GM21423 (cell line): ENCODE data around the gene XKR7.

Experiments used
- ATAC-seq: cut with Tn5 transposase; IDR thresholded peaks from one replicate; pipeline ENCODE4 v1.9.1; 2021; ENCODE audit warnings: mild to moderate bottlenecking, moderate library complexity; ENCODE audit not compliant: unreplicated experiment

The XKR7 gene

DNA sequence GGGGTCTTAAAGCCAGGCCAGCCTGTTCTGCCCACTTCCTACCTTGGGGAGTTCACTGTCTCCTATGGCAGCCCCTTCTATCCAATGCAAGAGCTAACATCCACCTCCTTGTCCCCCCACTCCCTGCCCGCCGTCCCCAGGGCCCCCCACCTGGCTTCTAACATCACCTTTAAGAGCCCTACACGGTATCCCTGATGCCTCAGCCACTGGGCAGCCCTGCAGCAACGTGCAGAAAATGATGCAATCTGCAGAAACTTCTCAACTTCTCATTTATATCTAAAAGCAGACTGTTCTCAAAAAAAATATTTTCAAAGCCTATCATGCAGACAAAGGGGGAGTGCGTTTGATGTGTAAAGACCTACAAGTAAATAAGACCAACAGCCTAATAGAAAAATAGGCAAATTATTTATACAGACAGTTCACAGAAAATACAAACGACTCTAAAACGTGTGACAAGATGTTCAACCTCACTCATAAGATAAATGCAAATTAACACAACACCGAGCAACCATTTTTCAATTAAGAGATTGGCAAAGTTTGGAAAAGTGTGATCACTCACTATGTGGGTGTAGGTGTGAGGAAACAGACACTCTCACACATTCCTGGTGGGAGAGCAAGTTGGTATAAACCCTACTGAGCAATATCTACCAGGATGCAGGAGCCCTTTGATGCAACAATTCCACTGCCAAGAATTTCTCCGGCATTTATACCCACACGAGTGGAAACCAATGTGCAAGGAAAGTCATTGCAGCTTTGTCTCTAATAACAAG, 69.0 kb downstream of the XKR7 start:
- no peak for ATAC-seq

- ATAC-seq: no peak
These were observed 70.0 kb downstream of the XKR7 start for GRCh38 chr20:32037929-32038328.

- peak; percentile 72 for ATAC-seq
These were observed 72.4 kb downstream of the XKR7 start for GRCh38 chr20:32040142-32040953.

DNA sequence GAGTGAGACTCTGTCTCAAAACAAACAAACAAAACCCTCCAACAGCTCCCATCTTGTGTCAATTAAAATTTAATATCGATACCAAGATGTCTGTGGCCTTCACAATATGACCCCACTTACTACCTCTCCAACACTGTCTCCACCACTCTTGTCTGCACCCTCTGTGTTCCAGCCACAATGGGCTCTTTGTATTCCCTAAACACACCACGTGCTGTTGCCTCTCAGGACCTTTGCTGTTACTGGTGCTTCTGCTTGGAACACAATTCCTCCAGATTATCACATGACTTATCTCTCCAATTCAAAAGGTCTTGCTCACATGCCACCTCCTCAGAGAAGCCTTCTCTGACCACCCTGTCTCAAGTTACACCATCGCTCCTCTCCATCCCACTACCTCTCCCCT, 78.0 kb downstream of the XKR7 start:
- no peak for ATAC-seq

- ATAC-seq: no peak
These were observed 82.4 kb downstream of the XKR7 start for GRCh38 chr20:32050324-32050841.

DNA sequence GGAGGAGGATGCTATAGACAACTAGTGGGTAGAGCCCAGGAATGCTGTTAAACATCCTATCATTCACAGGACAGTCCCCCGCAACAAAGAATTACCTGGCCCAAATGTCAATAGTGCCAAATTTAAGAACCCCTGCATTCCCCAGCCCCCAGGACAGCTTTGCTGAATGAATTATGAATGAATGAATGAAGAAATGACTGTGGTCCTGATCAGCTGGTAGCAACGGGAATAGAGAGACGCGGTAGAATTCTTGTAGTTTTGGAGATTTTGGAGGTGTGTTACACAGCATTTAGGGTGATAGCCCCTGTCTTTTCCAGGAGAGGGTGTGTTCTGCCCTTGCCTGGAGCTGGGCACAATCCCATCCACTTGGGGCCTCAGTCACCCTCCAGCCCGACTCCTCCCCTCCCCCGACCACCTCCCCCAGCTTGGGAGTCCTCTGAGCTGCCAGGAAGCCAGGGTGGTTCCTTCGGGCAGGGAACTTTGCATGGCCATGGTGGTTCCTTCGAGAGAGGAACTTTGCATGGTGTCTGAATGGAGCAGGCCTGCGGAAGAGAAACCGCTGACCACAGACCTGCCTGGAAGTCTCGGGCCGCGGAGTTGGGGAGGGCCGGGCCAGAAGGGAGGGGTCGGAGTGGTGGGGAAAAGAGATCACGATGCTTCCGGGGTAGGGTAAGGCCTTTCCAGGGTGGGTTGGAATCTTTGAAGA, 83.1 kb downstream of the XKR7 start:
- no peak for ATAC-seq

DNA sequence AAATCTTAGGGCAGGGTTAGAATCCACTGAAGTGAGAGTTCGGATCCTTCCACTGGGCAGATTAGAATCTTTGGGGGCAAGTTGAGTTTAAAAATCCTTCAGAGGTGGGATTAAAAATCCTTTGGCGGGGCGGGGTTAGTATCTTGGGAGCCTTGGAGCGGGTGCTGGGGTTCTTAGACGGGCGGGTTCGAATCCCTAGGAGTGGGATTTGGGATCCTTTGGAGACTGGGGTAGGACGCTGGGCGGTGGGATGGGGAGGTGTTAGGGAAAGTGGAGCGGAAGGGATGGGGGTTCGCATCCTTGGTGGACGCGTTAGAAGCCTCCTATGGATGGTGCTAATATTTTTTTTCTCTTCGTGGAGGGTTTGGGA, 83.8 kb downstream of the XKR7 start:
- no peak for ATAC-seq

DNA sequence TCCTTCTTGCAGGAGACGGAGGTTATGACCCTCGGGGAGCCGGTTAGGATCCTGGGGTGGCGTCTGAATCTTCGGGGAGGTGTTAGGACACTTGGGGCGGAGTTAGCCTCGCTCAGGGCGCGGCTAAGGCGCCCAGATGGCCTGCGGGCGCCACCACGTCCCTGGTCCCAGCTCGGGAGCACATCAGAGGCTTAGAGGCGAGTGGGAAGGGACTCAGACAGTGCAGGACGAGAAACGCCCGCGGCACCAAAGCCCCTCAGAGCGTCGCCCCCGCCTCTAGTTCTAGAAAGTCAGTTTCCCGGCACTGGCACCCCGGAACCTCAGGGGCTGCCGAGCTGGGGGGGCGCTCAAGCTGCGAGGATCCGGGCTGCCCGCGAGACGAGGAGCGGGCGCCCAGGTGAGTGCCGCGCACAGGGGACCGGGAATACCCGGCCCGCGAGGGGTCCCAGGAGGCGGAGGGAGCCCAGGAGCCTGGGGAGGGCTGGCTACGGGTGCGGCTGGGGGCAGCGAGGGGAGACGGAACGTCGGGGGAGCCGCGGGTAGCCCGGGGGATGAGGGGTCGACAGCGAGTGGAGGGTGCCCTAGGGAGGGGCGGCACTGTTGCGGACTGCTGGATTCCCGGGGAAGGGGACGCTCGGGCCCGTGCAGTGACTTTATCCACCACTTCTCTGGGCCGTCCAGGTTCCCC, 84.3 kb downstream of the XKR7 start, which contains the start of gene HCK:
Gene HCK, plus strand, starts transcription at position 153 of the 688 bp plus-strand sequence.
- no peak for ATAC-seq

DNA sequence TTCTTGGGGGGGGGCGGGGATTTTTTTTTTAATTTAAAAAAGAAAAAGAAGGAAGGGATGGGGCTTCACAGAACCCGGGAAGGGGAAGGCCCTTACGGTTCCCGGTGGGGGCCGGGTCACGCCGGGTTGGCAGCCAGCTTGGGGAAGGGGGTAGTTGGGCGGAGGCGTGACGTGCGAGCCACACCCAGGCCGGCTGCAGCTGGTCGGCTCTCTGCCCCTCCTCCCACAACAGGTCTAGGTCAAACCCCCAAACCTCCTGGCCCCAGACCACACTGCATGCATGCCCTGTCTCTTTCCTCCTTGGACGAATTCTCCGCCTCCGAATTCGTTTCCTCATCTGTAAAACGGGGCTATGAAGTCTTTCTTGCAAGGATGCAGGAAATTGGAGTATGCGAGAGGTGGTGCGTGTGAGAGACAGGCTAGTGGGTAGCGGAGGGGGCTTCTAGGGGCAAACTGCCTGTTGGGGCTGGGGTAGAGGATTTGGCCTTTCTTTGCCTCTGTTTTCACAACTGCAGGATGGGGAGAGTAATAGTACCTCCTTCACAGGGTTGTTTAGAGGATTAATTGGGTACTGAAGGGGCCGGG, 84.9 kb downstream of the XKR7 start:
- ATAC-seq: no peak
